ENCODE measurements around the gene SNX8. TPM values are rescaled to one million over a fixed set of nuclear protein-coding genes. Genes with fewer than 3 reads are reported as not detected.

The SNX8 gene
- total RNA-seq, 1 experiment from 2014 or later = 86.6 TPM

DNA sequence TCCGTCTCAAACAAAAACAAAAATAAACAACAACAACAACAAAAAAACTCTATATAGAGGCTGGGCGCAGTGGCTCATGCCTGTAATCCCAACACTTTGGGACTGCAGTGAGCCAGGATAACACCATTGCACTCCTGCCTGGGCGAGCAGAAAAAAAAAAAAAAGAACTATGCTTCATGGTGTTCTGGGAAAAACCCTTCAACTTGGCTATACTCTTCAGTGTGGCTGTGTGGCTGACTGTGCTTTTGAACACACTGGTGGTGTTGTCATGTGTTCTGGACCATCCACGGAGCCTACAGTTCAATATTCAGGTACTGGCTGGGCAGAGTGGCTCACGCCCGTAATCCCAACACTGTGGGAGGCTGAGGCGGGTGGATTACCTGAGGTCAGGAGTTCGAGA is 26.5 kb downstream of the SNX8 start:
- Histone ChIP-seq H3K4me1 (peaks cover 12% of the 10 kb centered on the region), H3K4me3 (ENCODE audit: low read depth, low read length) (no peak overlapping the region), H3K27me3 (replicated peaks; ENCODE audit: control insufficient read depth, insufficient read depth, low read length) (no peaks in the 10 kb centered on the region), H3K9me3 (no peaks in the 10 kb centered on the region), H3K36me3 (ENCODE audit: control insufficient read depth, insufficient read depth, low read length) (no peaks in the 10 kb centered on the region)
- H3K4me3 Mint-ChIP-seq (ENCODE audit: unreplicated experiment) = no peak overlapping the region
- H3K27me3 Mint-ChIP-seq (ENCODE audit: insufficient read depth, unreplicated experiment) = no peaks in the 10 kb centered on the region
- CTCF ChIA-PET = no interaction called here
- H3K27ac Mint-ChIP-seq (ENCODE audit: unreplicated experiment) = no peak overlapping the region
- TF ChIP-seq, protein P1, sequence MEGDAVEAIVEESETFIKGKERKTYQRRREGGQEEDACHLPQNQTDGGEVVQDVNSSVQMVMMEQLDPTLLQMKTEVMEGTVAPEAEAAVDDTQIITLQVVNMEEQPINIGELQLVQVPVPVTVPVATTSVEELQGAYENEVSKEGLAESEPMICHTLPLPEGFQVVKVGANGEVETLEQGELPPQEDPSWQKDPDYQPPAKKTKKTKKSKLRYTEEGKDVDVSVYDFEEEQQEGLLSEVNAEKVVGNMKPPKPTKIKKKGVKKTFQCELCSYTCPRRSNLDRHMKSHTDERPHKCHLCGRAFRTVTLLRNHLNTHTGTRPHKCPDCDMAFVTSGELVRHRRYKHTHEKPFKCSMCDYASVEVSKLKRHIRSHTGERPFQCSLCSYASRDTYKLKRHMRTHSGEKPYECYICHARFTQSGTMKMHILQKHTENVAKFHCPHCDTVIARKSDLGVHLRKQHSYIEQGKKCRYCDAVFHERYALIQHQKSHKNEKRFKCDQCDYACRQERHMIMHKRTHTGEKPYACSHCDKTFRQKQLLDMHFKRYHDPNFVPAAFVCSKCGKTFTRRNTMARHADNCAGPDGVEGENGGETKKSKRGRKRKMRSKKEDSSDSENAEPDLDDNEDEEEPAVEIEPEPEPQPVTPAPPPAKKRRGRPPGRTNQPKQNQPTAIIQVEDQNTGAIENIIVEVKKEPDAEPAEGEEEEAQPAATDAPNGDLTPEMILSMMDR (IDR thresholded peaks at IDR 0.05; ENCODE audit: insufficient read depth in 1 of 2, low read depth in 1 of 2, low read length in 1 of 2, severe bottlenecking in 1 of 2, unreplicated experiment in 1 of 2) = no peak
- POLR2A ChIA-PET = no interaction called here
- intact Hi-C loops (cut with micrococcal nuclease; ENCODE audit: unreplicated experiment) = no loop called here
- DNase-seq = no peak
- no peaks in the 10 kb centered on the region for H3K9me3 Mint-ChIP-seq (ENCODE audit: unreplicated experiment)
- peaks cover 14% of the 10 kb centered on the region for H3K36me3 Mint-ChIP-seq (ENCODE audit: insufficient read depth, unreplicated experiment)
- no peaks in the 10 kb centered on the region for H3K4me1 Mint-ChIP-seq (ENCODE audit: low read depth, unreplicated experiment)
- BruUV-seq (replicated peaks) = no TSS peak

DNA sequence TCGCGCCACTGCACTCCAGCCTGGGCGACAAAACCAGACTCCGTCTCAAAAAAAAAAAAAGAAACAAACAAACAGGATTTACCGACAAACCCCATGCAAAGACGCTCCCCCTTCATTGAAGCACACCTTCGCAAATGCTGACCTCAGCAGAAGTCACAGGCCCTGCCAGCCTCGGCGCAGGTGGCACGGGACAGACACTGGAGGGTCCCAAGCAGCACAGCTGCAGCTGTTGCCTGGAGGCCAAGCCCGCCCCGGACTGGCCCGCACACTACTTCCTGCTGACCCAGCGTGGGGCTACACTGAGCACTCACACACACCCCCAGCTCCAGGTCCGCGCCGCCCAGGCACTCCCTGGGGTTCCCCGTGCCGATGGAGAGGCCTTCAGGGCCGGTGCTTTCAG is 31.2 kb downstream of the SNX8 start:
- no peaks in the 10 kb centered on the region for H3K36me3 ChIP-seq (ENCODE audit: control insufficient read depth, insufficient read depth, low read length)
- TF ChIP-seq, protein P1 (IDR thresholded peaks at IDR 0.05; ENCODE audit: insufficient read depth in 1 of 2, low read depth in 1 of 2, low read length in 1 of 2, severe bottlenecking in 1 of 2, unreplicated experiment in 1 of 2) = no peak
- Mint-ChIP-seq H3K36me3 (ENCODE audit: insufficient read depth, unreplicated experiment) (no peaks in the 10 kb centered on the region), H3K4me1 (ENCODE audit: low read depth, unreplicated experiment) (peaks cover 26% of the 10 kb centered on the region), H3K27ac (ENCODE audit: unreplicated experiment) (peak overlapping the region; percentile 67), H3K27me3 (ENCODE audit: insufficient read depth, unreplicated experiment) (no peaks in the 10 kb centered on the region), H3K9me3 (ENCODE audit: unreplicated experiment) (no peaks in the 10 kb centered on the region), H3K4me3 (ENCODE audit: unreplicated experiment) (no peak overlapping the region)
- no peak overlapping the region for H3K4me3 ChIP-seq (ENCODE audit: low read depth, low read length)
- CTCF ChIA-PET = no interaction called here
- no peaks in the 10 kb centered on the region for H3K9me3 ChIP-seq
- no peaks in the 10 kb centered on the region for H3K27me3 ChIP-seq (replicated peaks; ENCODE audit: control insufficient read depth, insufficient read depth, low read length)
- intact Hi-C loops (cut with micrococcal nuclease; ENCODE audit: unreplicated experiment) = no loop called here
- POLR2A ChIA-PET = no interaction called here
- no peak for DNase-seq
- peaks cover 45% of the 10 kb centered on the region for H3K4me1 ChIP-seq
- BruUV-seq (replicated peaks) = no TSS peak

DNA sequence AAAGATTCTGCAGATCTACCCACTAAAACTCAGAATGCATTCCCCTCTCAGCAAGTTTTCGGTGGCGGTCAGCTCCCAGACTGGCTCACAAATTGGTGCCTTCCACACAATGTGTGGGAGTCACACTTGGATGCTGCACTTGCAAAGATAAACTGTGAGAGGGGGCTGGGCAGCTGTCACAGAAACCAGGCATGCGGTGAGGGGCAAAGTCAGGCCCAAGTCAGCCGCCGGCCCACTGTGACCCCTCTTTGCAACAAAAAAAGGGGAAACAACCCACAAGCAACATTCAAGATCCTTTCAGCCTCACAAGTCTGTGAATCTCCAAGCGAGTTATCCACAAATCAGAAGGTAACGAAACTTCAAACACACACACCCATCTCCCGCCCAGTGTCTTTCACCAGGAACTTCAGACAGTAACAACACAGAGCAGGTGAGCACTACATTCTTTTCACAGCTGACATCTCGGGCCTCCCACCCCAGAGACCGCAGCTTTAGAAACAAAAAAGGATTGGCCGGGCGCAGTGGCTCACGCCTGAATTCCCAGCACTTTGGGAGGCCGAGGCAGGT is 32.0 kb downstream of the SNX8 start:
- no TSS peak for BruUV-seq (replicated peaks)
- Histone ChIP-seq H3K4me1 (peaks cover 45% of the 10 kb centered on the region), H3K4me3 (ENCODE audit: low read depth, low read length) (no peak overlapping the region), H3K36me3 (ENCODE audit: control insufficient read depth, insufficient read depth, low read length) (peaks cover 2% of the 10 kb centered on the region), H3K9me3 (no peaks in the 10 kb centered on the region), H3K27me3 (replicated peaks; ENCODE audit: control insufficient read depth, insufficient read depth, low read length) (no peaks in the 10 kb centered on the region)
- peak in 1 of 2 experiments; percentile 21 for DNase-seq
- ChIA-PET POLR2A (interaction anchor here (0.5 kb wide), 1 partner anchor 121 kb away, joined by 3 read pairs; the partner anchor contains the start of gene CHST12), CTCF (no interaction called here)
- intact Hi-C loops (cut with micrococcal nuclease; ENCODE audit: unreplicated experiment) = no loop called here
- Mint-ChIP-seq H3K27me3 (ENCODE audit: insufficient read depth, unreplicated experiment) (no peaks in the 10 kb centered on the region), H3K4me3 (ENCODE audit: unreplicated experiment) (peak overlapping the region; percentile 17), H3K27ac (ENCODE audit: unreplicated experiment) (peak overlapping the region; percentile 67), H3K4me1 (ENCODE audit: low read depth, unreplicated experiment) (peaks cover 26% of the 10 kb centered on the region), H3K9me3 (ENCODE audit: unreplicated experiment) (no peaks in the 10 kb centered on the region), H3K36me3 (ENCODE audit: insufficient read depth, unreplicated experiment) (no peaks in the 10 kb centered on the region)
- TF ChIP-seq, protein P1 (IDR thresholded peaks at IDR 0.05; ENCODE audit: insufficient read depth in 1 of 2, low read depth in 1 of 2, low read length in 1 of 2, severe bottlenecking in 1 of 2, unreplicated experiment in 1 of 2) = no peak
